Measurements from ENCODE around the gene LRIG1. TPM values are rescaled to one million over a fixed set of nuclear protein-coding genes. Genes with fewer than 3 reads are reported as not detected.

LRIG1 gene
- total and polyA plus RNA-seq, 2 donors (not counting 1 experiment from before 2014, with no cell fraction given), result 27.9 to 104 TPM

GRCh38 chr3:66410976-66411375 lies 89.8 kb downstream of the LRIG1 start:
- Histone ChIP-seq H3K27ac (ENCODE audit: insufficient read depth, low read length) (no peak overlapping the region), H2AFZ (ENCODE audit: low read length) (no peak overlapping the region)
- TF ChIP-seq EZH2 (IDR thresholded peaks at IDR 0.05; ENCODE audit: low read length, missing control alignments) (no peak), CTCF (conservative IDR thresholded peaks at IDR 0.05 in 1 of 2, IDR thresholded peaks at IDR 0.05 in 1 of 2; ENCODE audit: low read depth in 1 of 2, low read length in 2 of 2) (no peak)

GRCh38 chr3:66409771-66410754 lies 90.8 kb downstream of the LRIG1 start:
- Histone ChIP-seq H2AFZ (ENCODE audit: low read length) (no peak overlapping the region), H3K9ac (ENCODE audit: insufficient read depth, low read length) (no peak overlapping the region), H3K9me3 (ENCODE audit: control insufficient read depth, insufficient read depth, low read depth, low read length) (no peaks in the 10 kb centered on the region), H3K27me3 (ENCODE audit: control insufficient read depth, insufficient read depth, low read length) (no peaks in the 10 kb centered on the region), H3K27ac (ENCODE audit: insufficient read depth, low read length) (no peak overlapping the region), H3K36me3 (ENCODE audit: control insufficient read depth, insufficient read depth, low read length) (peaks cover 21% of the 10 kb centered on the region), H3K79me2 (ENCODE audit: control insufficient read depth, insufficient read depth, low read length) (no peaks in the 10 kb centered on the region), H3K4me2 (ENCODE audit: extremely low read depth, insufficient read depth, low read length) (no peak overlapping the region), H4K20me1 (ENCODE audit: control insufficient read depth, extremely low read depth, insufficient read depth, low read length) (no peaks in the 10 kb centered on the region), H3K4me3 (replicated peaks in 1 of 4; ENCODE audit: control extremely low read depth in 1 of 4, insufficient read depth in 1 of 4, low read depth in 3 of 4, low read length in 4 of 4) (no peak overlapping the region), H3K4me1 (ENCODE audit: control insufficient read depth, extremely low read depth, insufficient read depth, low read length) (peaks cover 39% of the 10 kb centered on the region)
- DNase-seq (ENCODE audit: low read depth in 2 of 2), result no peak
- no peak for TF ChIP-seq CTCF (conservative IDR thresholded peaks at IDR 0.05 in 1 of 2, IDR thresholded peaks at IDR 0.05 in 1 of 2; ENCODE audit: low read depth in 1 of 2, low read length in 2 of 2)
- no peak for TF ChIP-seq EZH2 (IDR thresholded peaks at IDR 0.05; ENCODE audit: low read length, missing control alignments)

More at GRCh38 chr3:66410976-66411375, 89.8 kb downstream of the LRIG1 start:
- Histone ChIP-seq H4K20me1 (ENCODE audit: control insufficient read depth, extremely low read depth, insufficient read depth, low read length) (no peaks in the 10 kb centered on the region), H3K4me3 (replicated peaks in 1 of 4; ENCODE audit: control extremely low read depth in 1 of 4, insufficient read depth in 1 of 4, low read depth in 3 of 4, low read length in 4 of 4) (no peak overlapping the region), H3K4me2 (ENCODE audit: extremely low read depth, insufficient read depth, low read length) (no peak overlapping the region), H3K79me2 (ENCODE audit: control insufficient read depth, insufficient read depth, low read length) (no peaks in the 10 kb centered on the region), H3K4me1 (ENCODE audit: control insufficient read depth, extremely low read depth, insufficient read depth, low read length) (peaks cover 37% of the 10 kb centered on the region), H3K9me3 (ENCODE audit: control insufficient read depth, insufficient read depth, low read depth, low read length) (no peaks in the 10 kb centered on the region), H3K27me3 (ENCODE audit: control insufficient read depth, insufficient read depth, low read length) (no peaks in the 10 kb centered on the region), H3K36me3 (ENCODE audit: control insufficient read depth, insufficient read depth, low read length) (peaks cover 19% of the 10 kb centered on the region), H3K9ac (ENCODE audit: insufficient read depth, low read length) (no peak overlapping the region)
- DNase-seq (ENCODE audit: low read depth in 2 of 2), result no peak

- Histone ChIP-seq H3K9me3 (ENCODE audit: control insufficient read depth, insufficient read depth, low read depth, low read length) (no peaks in the 10 kb centered on the region), H3K4me3 (replicated peaks in 1 of 4; ENCODE audit: control extremely low read depth in 1 of 4, insufficient read depth in 1 of 4, low read depth in 3 of 4, low read length in 4 of 4) (no peak overlapping the region), H2AFZ (ENCODE audit: low read length) (no peak overlapping the region), H3K4me1 (ENCODE audit: control insufficient read depth, extremely low read depth, insufficient read depth, low read length) (peaks cover 40% of the 10 kb centered on the region), H3K27ac (ENCODE audit: insufficient read depth, low read length) (no peak overlapping the region), H4K20me1 (ENCODE audit: control insufficient read depth, extremely low read depth, insufficient read depth, low read length) (no peaks in the 10 kb centered on the region), H3K27me3 (ENCODE audit: control insufficient read depth, insufficient read depth, low read length) (no peaks in the 10 kb centered on the region), H3K9ac (ENCODE audit: insufficient read depth, low read length) (no peak overlapping the region), H3K79me2 (ENCODE audit: control insufficient read depth, insufficient read depth, low read length) (no peaks in the 10 kb centered on the region), H3K4me2 (ENCODE audit: extremely low read depth, insufficient read depth, low read length) (no peak overlapping the region), H3K36me3 (ENCODE audit: control insufficient read depth, insufficient read depth, low read length) (peaks cover 18% of the 10 kb centered on the region)
- TF ChIP-seq CTCF (conservative IDR thresholded peaks at IDR 0.05 in 1 of 2, IDR thresholded peaks at IDR 0.05 in 1 of 2; ENCODE audit: low read depth in 1 of 2, low read length in 2 of 2), result peak; percentile 89 to 92
- no peak for TF ChIP-seq EZH2 (IDR thresholded peaks at IDR 0.05; ENCODE audit: low read length, missing control alignments)
- peak; percentile 37 to 55 for DNase-seq (ENCODE audit: low read depth in 2 of 2)
Measured at GRCh38 chr3:66407611-66408218, 93.1 kb downstream of the LRIG1 start.
